A673 (cell line): Measurements from ENCODE around the gene FOS.
"Not testable (repeated sequence)": the region's sequence is repeated elsewhere in the genome, so short reads cannot be mapped to it uniquely, and the experiment has no call there.

ENCODE experiments used
- CTCF ChIP-seq: fragments of 300-800, 200-600 bp; sonication (generic); conservative IDR thresholded peaks from 2 replicates; pipeline ENCODE4 v1.5.1; 2017; ENCODE audit warnings: low read depth, mild to moderate bottlenecking, antibody characterized with exemption, low read length, moderate library complexity, mixed read lengths
- EZH2 ChIP-seq: fragments of 200-600 bp; sonication (generic); IDR thresholded peaks from 2 replicates; pipeline ENCODE4 v1.6.1; 2017; ENCODE audit warnings: borderline replicate concordance, low read depth, mild to moderate bottlenecking, mixed read lengths, antibody characterized with exemption, low read length; ENCODE audit not compliant: poor library complexity, severe bottlenecking

GRCh38 chr14:75282555-75283161 is 4.0 kb downstream of the FOS start:
- not testable (repeated sequence) for TF ChIP-seq CTCF, EZH2
